ENCODE measurements around the gene CD69. TPM values are rescaled to one million over a fixed set of nuclear protein-coding genes. Genes with fewer than 3 reads are reported as not detected.
"Not testable (repeated sequence)": the region's sequence is repeated elsewhere in the genome, so short reads cannot be mapped to it uniquely, and the experiment has no call there.

Gene CD69
- polyA plus RNA-seq, 3 donors = 1.3 to 1.7 (median 1.6) TPM

- DNase-seq = no peak
These were observed 41.7 kb downstream of the CD69 start for GRCh38 chr12:9718968-9719367.

GRCh38 chr12:9717070-9717925 is 43.4 kb downstream of the CD69 start:
- DNase-seq = no peak

GRCh38 chr12:9713032-9713558 is 47.6 kb downstream of the CD69 start:
- DNase-seq = not testable (repeated sequence)

GRCh38 chr12:9711664-9712063 is 49.0 kb downstream of the CD69 start:
- DNase-seq = no peak

GRCh38 chr12:9710584-9711375 is 49.9 kb downstream of the CD69 start:
- no peak for DNase-seq

GRCh38 chr12:9708853-9709252 is 51.8 kb downstream of the CD69 start:
- no peak for DNase-seq

- DNase-seq = peak; percentile 20
These were observed 52.6 kb downstream of the CD69 start for GRCh38 chr12:9707864-9708808.

- DNase-seq = no peak
These were observed 53.3 kb downstream of the CD69 start for GRCh38 chr12:9707356-9707755.

GRCh38 chr12:9706086-9706685 is 54.5 kb downstream of the CD69 start:
- no peak for DNase-seq

GRCh38 chr12:9704561-9704960 is 56.1 kb downstream of the CD69 start:
- not testable (repeated sequence) for DNase-seq

Other genes with a start within 250 kb of the CD69 start
- 1 to 10 TPM; 4.4 to 6.4 (median 5.8) TPM for gene KLRB1, start 153.0 kb downstream of the CD69 start, polyA plus RNA-seq (ENCODE audit: insufficient read length in 3 of 3)
- 10 to 100 TPM; 11.5 to 29.8 (median 21.4) TPM for gene CLEC2D, start 91.2 kb downstream of the CD69 start, polyA plus RNA-seq (ENCODE audit: insufficient read length in 3 of 3)
- gene CLECL1, start 27.8 kb downstream of the CD69 start, polyA plus RNA-seq (ENCODE audit: insufficient read length in 3 of 3) = under 1 TPM in 2 of 3 donors, not detected in 1; 0.21 to 0.22 TPM
- 1 to 10 TPM in 1 of 3 donors, under 1 TPM in 2; 0.11 to 1.1 (median 0.84) TPM for gene KLRF1, start 66.6 kb upstream of the CD69 start, polyA plus RNA-seq (ENCODE audit: insufficient read length in 3 of 3)
- gene CLEC2B, start 108.5 kb upstream of the CD69 start, polyA plus RNA-seq (ENCODE audit: insufficient read length in 3 of 3) = 1 to 10 TPM; 1.7 to 3.9 (median 2.3) TPM
- not detected for gene KLRF2, start 120.6 kb upstream of the CD69 start, polyA plus RNA-seq (ENCODE audit: insufficient read length in 3 of 3)
- gene CLEC2A, start 171.5 kb upstream of the CD69 start, polyA plus RNA-seq (ENCODE audit: insufficient read length in 3 of 3) = not detected
- gene CLEC12A, start 210.5 kb upstream of the CD69 start, polyA plus RNA-seq (ENCODE audit: insufficient read length in 3 of 3) = 1 to 10 TPM in 1 of 3 donors, under 1 TPM in 2; 0.55 to 2.2 (median 0.96) TPM
- gene CLEC1B, start 238.2 kb upstream of the CD69 start, polyA plus RNA-seq (ENCODE audit: insufficient read length in 3 of 3) = 1 to 10 TPM in 2 of 3 donors, under 1 TPM in 1; 0.86 to 1.6 (median 1.2) TPM
- gene CLEC12B, start 249.7 kb upstream of the CD69 start, polyA plus RNA-seq (ENCODE audit: insufficient read length in 3 of 3) = under 1 TPM in 1 of 3 donors, not detected in 2; 0.10 TPM

Measured in renal pelvis (tissue), 4 donors.